Bronchial epithelial cell (primary cell): ENCODE measurements around the gene USP8. TPM values are rescaled to one million over a fixed set of nuclear protein-coding genes. Genes with fewer than 3 reads are reported as not detected.
"Not testable (repeated sequence)": the region's sequence is repeated elsewhere in the genome, so short reads cannot be mapped to it uniquely, and the experiment has no call there.

Experiments
- DNase-seq: peaks from one replicate; pipeline ENCODE4 v3.0.0-alpha.2; 2010; ENCODE audit warnings: low read depth
- FAIRE-seq: peaks from 2 replicates; lab custom pipeline; 2011; peaks lifted over from hg19 to GRCh38; lab: Jason Lieb, UNC
- H3K27me3 ChIP-seq: 2 replicates; pipeline ENCODE4 v1.5.1; 2011; ENCODE audit warnings: low read length; ENCODE audit not compliant: control insufficient read depth, insufficient read depth
- H3K36me3 ChIP-seq: 2 replicates; pipeline ENCODE4 v1.5.1; 2011; ENCODE audit warnings: low read length; ENCODE audit not compliant: control insufficient read depth, insufficient read depth
- H3K4me3 ChIP-seq: 2 replicates; pipeline ENCODE4 v1.5.1; 2011; ENCODE audit warnings: mild to moderate bottlenecking, low read depth, low read length, control low read depth
- CTCF ChIP-seq: IDR thresholded peaks from 2 replicates; pipeline ENCODE4 v1.5.1; 2011; ENCODE audit warnings: mild to moderate bottlenecking, moderate library complexity, low read length, control low read depth, inconsistent platforms; ENCODE audit not compliant: insufficient read depth, severe bottlenecking
- total RNA-seq: library from RNA; depleted of rRNA; stranded (reverse); fragments of >200 nt; gene quantifications from 2 replicates; pipeline ENCODE4 v1.2.1, GENCODE V29; 2014

USP8 gene
- total RNA-seq, result 30.8 and 42.9 TPM in 2 replicates

GRCh38 chr15:50424066-50424890 is at the start of gene USP8:
USP8 (plus strand) TSS chr15:50424405; CDS start chr15:50439074, 14,669 bp downstream.
- DNase-seq (peak; percentile 90), FAIRE-seq (no peak)
- no peaks in the 10 kb centered on the region for H3K27me3 ChIP-seq
- H3K4me3 ChIP-seq, result peak within 1 kb of the TSS; percentile 63
- TF ChIP-seq CTCF, result no peak
- no peaks in the 10 kb centered on the region for H3K36me3 ChIP-seq

- Histone ChIP-seq H3K27me3 (no peaks in the 10 kb centered on the region), H3K36me3 (no peaks in the 10 kb centered on the region), H3K4me3 (no peak overlapping the region)
- FAIRE-seq, result no peak
- no peak for DNase-seq
- no peak for TF ChIP-seq CTCF
These were observed 46.1 kb upstream of the USP8 start for GRCh38 chr15:50377867-50378751.

- no peaks in the 10 kb centered on the region for H3K27me3 ChIP-seq
- DNase-seq, result no peak
- FAIRE-seq, result no peak
- H3K4me3 ChIP-seq, result no peak overlapping the region
- TF ChIP-seq CTCF, result no peak
- H3K36me3 ChIP-seq, result no peaks in the 10 kb centered on the region
These were observed 45.4 kb upstream of the USP8 start for GRCh38 chr15:50378776-50379175.

- H3K4me3 ChIP-seq, DNase-seq, H3K27me3 ChIP-seq, H3K36me3 ChIP-seq, FAIRE-seq: not testable (repeated sequence)
These were observed 44.8 kb upstream of the USP8 start for GRCh38 chr15:50379413-50379812.

GRCh38 chr15:50380089-50380488 is 44.1 kb upstream of the USP8 start:
- no peaks in the 10 kb centered on the region for H3K27me3 ChIP-seq
- FAIRE-seq (no peak), DNase-seq (no peak)
- H3K36me3 ChIP-seq, result no peaks in the 10 kb centered on the region
- no peak overlapping the region for H3K4me3 ChIP-seq
- no peak for TF ChIP-seq CTCF

GRCh38 chr15:50381438-50381837 is 42.8 kb upstream of the USP8 start:
- H3K36me3 ChIP-seq, result no peaks in the 10 kb centered on the region
- FAIRE-seq (no peak), DNase-seq (no peak)
- TF ChIP-seq CTCF, result no peak
- H3K27me3 ChIP-seq, result no peaks in the 10 kb centered on the region
- H3K4me3 ChIP-seq, result no peak overlapping the region

GRCh38 chr15:50382408-50382807 is 41.8 kb upstream of the USP8 start:
- not testable (repeated sequence) for DNase-seq, H3K4me3 ChIP-seq, H3K27me3 ChIP-seq, FAIRE-seq, H3K36me3 ChIP-seq
